HCEC 1CT (cell line): Measurements from ENCODE around the gene CR2.
"Not testable (repeated sequence)": the region's sequence is repeated elsewhere in the genome, so short reads cannot be mapped to it uniquely, and the experiment has no call there.

Source experiments
- DNase-seq: peaks from one replicate; pipeline ENCODE4 v3.0.0-alpha.2; 2017

CR2 gene

DNA sequence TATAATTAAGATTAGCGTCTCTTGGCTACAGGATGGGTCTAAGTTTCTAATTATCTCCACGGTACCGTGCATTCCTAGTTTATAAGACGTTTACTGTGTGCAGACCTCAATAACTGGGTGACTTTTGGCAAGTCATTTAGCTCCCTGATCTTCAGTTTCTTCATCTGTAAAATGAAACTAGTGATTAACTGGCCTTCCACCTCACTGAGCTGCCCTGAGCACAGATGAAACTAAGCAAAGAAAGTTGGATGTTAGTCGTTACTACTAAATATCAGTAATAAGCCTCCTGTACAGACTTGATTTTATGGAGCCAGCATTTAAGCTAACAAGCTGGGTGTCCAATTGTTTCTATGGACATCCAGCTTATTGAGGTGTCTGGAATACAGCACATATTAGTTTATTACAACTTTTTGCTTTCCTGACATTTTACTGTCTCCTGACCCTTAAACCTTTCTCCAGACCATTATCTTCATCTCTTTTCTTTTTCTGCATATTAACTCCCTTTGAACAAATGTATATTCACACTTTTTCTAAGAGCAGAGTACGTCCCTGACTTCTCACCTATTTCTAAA lies 1.1 kb downstream of the CR2 start:
- no peak for DNase-seq

DNA sequence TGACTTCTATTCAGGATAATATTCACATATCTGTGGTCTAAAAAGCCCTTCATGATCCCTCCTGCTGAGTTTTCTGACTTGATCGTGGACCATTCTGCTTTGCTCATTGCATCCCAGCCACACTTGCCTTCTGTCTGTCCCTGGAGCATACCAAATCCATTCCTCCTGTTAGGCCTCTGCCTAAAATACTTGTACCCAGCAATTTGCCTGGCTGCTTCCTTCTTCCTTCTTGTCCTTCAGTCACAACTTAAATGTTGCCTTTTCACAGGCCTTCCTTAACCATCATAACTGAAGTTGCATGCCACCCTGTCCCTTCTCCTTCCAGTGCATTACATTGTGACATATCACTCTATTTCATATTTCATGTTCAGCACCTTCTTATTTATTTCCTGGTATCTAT lies 4.3 kb downstream of the CR2 start:
- no peak for DNase-seq

GRCh38 chr1:207459008-207459407 lies 4.9 kb downstream of the CR2 start:
- no peak for DNase-seq

- no peak for DNase-seq
Observed at GRCh38 chr1:207461649-207462048, 7.5 kb downstream of the CR2 start.

- no peak for DNase-seq
Observed at GRCh38 chr1:207462535-207462934, 8.4 kb downstream of the CR2 start.

- peak; percentile 24 for DNase-seq
Observed at GRCh38 chr1:207463021-207463420, 8.9 kb downstream of the CR2 start.

- no peak for DNase-seq
Observed at GRCh38 chr1:207463571-207463970, 9.4 kb downstream of the CR2 start.

- no peak for DNase-seq
Observed at GRCh38 chr1:207470927-207471326, 16.8 kb downstream of the CR2 start.

GRCh38 chr1:207474210-207474609 lies 20.1 kb downstream of the CR2 start:
- DNase-seq = no peak

DNA sequence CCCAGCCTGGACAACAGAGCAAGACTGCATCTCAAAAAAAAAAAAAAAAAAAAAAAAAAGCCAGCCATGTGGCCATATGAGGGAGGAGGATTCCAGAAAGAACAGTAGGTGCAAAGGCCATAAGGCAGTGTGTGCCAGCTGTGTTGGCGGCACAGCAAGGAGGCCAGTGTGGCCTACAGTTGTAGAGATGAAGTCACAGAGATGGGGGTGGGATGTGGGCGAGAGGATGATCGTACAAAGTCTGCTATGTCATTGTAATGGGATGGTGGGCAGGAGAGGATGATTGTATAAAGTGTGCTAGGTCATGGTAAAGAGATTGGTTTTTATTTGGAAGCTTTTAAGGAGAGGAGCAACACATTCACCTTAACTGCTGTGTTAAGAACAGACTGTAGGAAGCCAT lies 32.1 kb downstream of the CR2 start:
- DNase-seq = no peak

GRCh38 chr1:207487636-207488035 lies 33.5 kb downstream of the CR2 start:
- no peak for DNase-seq

DNA sequence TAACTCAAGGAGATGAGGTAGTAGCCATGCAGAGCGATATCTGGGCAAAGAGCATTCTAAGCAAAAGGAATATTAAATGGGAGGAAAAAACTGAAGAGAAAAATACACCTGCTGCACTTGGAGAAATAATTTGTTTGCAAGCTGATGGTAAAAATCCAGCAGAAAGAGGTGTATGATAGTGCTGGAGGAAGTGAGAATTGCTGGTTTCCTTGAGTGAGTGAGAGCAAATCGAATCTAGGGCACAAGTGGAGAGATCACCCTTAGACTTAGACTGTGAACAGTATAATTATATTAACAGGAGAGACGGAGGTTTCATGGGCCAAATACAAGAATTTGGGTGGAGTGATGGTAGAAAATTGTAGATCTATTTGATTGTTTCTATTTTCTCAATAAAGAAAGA lies 39.1 kb downstream of the CR2 start:
- no peak for DNase-seq

DNA sequence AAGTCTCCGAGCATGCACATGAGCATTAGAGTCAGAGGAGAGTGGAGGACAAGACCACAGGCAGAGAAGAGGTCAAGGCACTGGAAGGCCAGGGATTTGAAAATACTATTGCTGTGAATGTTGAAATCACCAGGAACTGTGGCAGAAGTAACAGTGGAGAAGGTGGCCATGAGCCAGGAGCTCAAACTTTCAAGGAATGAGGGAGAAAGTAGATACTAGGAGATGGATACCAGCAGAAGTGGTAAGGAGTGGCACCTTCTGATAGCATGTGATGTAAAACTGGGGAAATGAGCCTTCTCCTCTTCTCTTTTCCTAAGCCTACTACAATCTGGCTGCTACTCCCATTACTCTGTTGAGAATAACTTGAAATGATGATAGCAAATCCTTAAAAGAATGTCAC lies 40.0 kb downstream of the CR2 start:
- no peak for DNase-seq

DNA sequence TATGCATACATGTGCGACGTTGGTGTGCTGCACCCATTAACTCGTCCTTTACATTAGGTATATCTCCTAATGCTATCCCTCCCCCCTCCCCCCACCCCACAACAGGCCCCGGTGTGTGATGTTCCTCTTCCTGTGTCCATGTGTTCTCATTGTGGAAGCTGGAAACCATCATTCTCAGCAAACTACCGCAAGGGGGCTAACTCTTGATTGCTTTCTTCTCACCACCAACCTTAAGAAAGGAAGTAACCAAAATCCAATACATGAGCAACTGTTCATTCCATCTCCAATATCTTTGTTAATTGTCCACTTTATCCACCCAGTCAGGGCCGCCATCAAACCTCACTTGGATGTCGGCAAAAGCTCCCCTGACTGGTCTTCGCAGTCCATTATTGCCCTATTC lies 41.2 kb downstream of the CR2 start:
- not testable (repeated sequence) for DNase-seq

DNA sequence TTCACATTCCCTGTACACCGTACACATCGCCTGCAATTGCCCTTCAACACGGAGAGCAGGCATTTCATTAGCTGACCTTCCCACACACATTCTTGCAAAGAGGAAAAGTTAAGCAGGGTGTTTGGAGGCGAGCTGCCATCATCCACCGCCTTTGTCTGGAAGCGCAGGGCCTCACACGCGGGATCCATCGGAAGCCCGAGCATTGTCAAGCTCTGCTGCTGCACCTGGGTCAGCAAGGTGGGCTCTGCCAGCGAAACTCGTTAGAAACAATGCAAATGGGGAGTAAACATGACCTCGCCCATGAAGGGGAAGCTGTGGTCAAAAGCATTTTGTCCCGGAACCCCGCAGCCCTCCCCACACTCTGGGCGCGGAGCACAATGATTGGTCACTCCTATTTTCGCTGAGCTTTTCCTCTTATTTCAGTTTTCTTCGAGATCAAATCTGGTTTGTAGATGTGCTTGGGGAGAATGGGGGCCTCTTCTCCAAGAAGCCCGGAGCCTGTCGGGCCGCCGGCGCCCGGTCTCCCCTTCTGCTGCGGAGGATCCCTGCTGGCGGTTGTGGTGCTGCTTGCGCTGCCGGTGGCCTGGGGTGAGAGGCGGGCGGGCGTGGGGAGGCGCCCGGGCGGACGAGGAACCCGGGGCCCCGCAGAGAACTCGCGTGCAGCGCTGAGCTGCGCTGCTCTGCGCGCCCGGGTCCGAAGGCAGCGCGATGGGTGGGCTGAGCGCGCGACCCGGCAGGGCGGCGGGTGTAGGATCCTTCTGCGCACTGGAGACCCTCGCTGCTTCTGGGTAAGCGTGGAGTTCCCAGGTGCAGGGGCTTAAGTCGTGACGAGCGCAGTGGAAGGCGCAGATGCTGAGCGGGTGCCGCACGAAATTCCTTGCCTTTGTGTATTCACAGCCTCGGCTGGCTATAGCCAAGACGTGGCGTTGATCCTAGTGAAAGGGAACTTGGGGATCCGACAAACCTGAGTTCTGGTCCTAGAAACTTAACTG lies 42.0 kb downstream of the CR2 start, which contains the start of gene CR1:
TSS of gene CR1 (plus strand) at position 357 of the 992 bp plus-strand sequence. CDS start at position 468, 111 bp downstream.
- no peak for DNase-seq

DNA sequence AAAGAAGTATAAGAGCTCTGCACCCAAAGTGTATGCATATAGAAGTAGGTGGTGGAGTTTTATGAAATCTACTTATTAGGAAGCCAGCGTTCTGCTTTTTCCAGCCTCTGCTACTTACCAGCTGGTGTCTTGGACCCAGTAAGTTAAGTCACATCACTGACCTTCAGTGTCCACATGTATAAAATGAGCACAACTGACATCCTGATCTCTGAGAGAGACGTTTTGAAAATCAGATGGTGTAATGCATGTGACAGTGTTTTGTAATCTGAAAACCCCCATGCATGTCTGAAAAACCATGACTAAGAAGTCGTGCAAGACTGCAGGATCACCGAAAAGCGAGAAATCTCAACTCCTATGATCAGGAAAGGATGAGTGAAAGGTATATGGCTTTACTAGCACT lies 43.8 kb downstream of the CR2 start:
- no peak for DNase-seq

GRCh38 chr1:207499573-207499972 lies 45.4 kb downstream of the CR2 start:
- peak; percentile 62 for DNase-seq

DNA sequence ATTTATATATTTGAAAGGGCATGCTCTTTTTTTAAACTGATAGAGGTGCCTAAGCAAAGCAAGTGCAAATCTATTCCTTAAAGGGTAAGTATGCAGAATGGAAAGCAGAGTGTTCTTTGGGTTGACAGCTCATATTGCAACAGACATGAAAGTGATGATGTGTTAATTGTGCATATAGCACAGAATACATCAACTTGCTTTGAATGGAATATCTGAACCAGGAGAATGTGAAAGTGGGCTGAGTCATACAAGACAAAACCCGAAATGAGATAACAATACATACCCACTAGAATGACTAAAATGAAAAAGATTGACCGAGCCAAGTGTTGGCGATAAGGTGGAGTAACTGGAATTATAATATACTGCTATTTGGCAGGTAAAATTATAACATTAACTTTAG lies 46.2 kb downstream of the CR2 start:
- DNase-seq = no peak

- no peak for DNase-seq
Observed at GRCh38 chr1:207501071-207501470, 46.9 kb downstream of the CR2 start.

DNA sequence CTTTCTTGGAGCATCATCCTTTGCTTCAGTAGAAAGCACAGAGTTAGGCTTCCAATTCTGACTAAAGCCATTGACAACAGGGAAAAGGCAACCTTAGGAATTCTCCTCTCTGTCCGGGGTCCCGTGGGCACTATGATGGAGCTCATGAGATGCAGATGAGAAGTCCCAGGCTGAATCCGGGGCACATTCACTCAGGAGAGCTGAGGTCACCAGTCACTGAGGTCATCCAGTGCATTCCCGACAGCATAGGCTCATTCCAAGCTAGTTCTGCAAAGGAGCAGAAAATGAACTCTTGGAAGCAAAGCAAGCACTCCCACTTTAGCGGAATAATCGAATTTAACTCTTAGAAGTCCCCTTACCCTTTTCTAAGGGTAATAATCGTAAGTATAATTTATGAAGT lies 48.6 kb downstream of the CR2 start:
- no peak for DNase-seq

DNA sequence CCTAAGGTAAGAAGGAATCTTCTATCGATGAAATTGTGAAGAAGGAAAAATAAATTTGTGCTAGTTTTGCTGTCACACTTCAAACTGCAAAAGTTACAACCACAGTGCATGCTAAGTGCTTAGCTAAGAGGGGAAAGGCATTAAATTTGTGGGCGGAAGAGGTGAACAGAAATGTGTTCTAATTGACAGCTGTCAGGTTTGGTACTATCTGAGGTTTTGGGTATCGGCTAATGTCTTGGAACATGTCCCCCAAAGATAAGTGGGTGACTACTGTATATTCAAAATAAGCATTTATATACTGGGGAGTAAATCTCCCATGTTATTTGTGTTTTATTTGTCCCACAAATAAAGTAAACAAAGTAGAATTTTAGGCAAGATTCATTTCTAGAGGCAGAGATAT lies 49.8 kb downstream of the CR2 start:
- DNase-seq = no peak

DNA sequence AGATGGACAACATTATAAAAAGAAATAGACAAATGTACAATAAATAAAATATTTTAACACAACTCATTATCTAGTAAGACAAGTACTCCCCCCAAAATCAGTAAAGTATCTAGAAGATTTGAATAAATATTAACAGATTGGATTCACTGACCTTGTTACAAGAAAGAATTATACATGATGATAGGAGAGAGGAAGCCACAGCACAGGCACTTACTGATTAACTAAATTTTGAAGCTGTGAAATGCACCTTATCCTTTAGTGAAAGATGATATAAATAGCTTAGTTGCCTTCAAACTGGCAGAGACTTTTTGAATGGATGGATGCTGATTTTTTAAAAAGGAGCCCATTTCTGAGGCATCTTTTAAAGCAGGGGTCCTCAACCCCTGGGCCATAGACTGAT lies 50.3 kb downstream of the CR2 start:
- DNase-seq = no peak

DNA sequence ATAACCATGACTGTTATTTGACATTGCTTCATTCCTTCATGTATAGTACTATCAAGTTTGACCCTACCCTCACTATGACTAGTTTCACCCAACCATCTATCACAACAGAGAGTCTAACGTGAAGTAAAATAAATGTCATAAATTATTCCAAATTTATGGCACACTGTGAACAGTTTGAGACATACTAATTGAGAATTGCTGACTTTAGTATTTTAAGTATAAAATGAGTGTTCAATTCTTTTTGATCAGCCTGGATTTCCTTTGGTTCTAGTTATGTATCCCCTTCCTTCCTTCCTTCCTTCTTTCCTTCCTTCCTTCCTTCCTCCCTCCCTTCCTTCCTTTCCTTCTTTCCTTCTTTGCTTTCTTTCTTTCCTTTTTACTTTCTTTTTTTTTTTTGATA lies 56.3 kb downstream of the CR2 start:
- no peak for DNase-seq

DNA sequence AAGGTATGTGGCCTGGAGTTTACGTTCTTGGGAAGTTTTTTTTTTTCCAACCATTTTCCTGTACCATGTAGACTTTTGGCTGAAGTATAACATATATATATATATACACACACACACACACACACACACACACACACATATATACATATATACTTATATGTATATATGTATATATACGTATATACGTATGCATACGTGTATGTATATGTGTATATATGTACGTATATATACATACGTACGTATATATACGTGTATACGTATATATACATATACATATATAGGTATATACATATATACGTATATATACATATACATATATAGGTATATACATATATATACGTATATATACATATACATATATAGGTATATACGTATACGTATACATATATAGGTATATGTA lies 60.8 kb downstream of the CR2 start:
- no peak for DNase-seq
